Sigmoid colon (tissue), 7 donors: ENCODE measurements around the gene PRDX2. TPM values are rescaled to one million over a fixed set of nuclear protein-coding genes. Genes with fewer than 3 reads are reported as not detected.

Source experiments
- DNase-seq: peaks from one replicate; pipeline ENCODE4 v3.0.0-alpha.2; 2019
- H3K27ac ChIP-seq, 4 donors: fragments of 200-600 bp; sonication (generic); one replicate each; pipeline ENCODE4 v1.5.1; 2016 to 2019; ENCODE audit warnings: mild to moderate bottlenecking in 1 of 4
- H3K27me3 ChIP-seq, 3 donors: fragments of 200-600 bp; sonication (generic); one replicate each; pipeline ENCODE4 v1.5.1; 2019; ENCODE audit warnings: mild to moderate bottlenecking in 1 of 3
- H3K36me3 ChIP-seq, 4 donors: fragments of 200-600 bp; sonication (generic); one replicate each; pipeline ENCODE4 v1.5.1; 2016 to 2019
- H3K4me1 ChIP-seq, 4 donors: fragments of 200-600 bp; sonication (generic); one replicate each; pipeline ENCODE4 v1.5.1; 2017 to 2019
- H3K4me3 ChIP-seq, 4 donors: fragments of 200-600 bp; sonication (generic); one replicate each; pipeline ENCODE4 v1.5.1; 2017 to 2019; ENCODE audit warnings: mild to moderate bottlenecking in 2 of 4, moderate library complexity in 1 of 4
- H3K9me3 ChIP-seq, 4 donors: fragments of 200-600 bp in 3 of 4; sonication (generic) in 3 of 4; one replicate each; pipeline versions ENCODE4 v1.5.1 to v1.6.1; 2013 to 2019
- CTCF ChIP-seq, 4 experiments: fragments of 450-650 bp in 3 of 4; fragments of 200-600 bp in 1 of 4; IDR thresholded peaks; one replicate each; pipeline ENCODE4 v1.5.1; 2016 to 2019; ENCODE audit warnings: antibody characterized with exemption in 4 of 4, mild to moderate bottlenecking in 3 of 4, moderate library complexity in 2 of 4
- EP300 ChIP-seq, 4 donors: sonication (generic); formaldehyde crosslinking; IDR thresholded peaks; one replicate each; pipeline ENCODE4 v1.6.1; 2017; ENCODE audit warnings: antibody characterized with exemption in 4 of 4
- POLR2A ChIP-seq, 2 donors: fragments of 450-650 bp; IDR thresholded peaks; one replicate each; pipeline ENCODE4 v1.6.1; 2016; ENCODE audit warnings: antibody characterized with exemption in 2 of 2, mild to moderate bottlenecking in 2 of 2, moderate library complexity in 2 of 2
- POLR2AphosphoS5 ChIP-seq, 4 donors: sonication (generic); formaldehyde crosslinking; IDR thresholded peaks; one replicate each; pipeline ENCODE4 v1.6.1; 2017; ENCODE audit warnings: antibody characterized with exemption in 4 of 4
- WGBS, 2 donors: extraction: QIAGEN DNeasy Blood & Tissue Kit; methylation state at CpG; one replicate each; pipeline ENCODE4 v1.1.7; 2013; 5-methylcytosine and 5-hydroxymethylcytosine counted together
- intact Hi-C: fragments of 100-400 bp; cut with DNase I; formaldehyde crosslinking; loops from one replicate; pipeline ENCODE4 v1.15.1; 2023
- polyA plus RNA-seq, 3 donors: library from polyadenylated mRNA; stranded (reverse); fragments of 200-250 nt; gene quantifications; one replicate each; pipeline ENCODE4 v1.2.3, GENCODE V29; 2013
- small RNA-seq, 3 donors: library from RNA; depleted of rRNA; stranded (forward); fragments of <200 nt; gene quantifications; one replicate each; pipeline ENCODE3, GENCODE V24; 2016
- total RNA-seq, 4 donors: library from RNA; depleted of rRNA; stranded (reverse); fragments of >200 nt; gene quantifications; one replicate each; pipeline ENCODE4 v1.1.0, GENCODE V29; 2016
- donor health status: healthy with polysubstance abuse.
- donor health status: Bipolar disorder and iron deficiency.
- donor health status: healthy.

Gene PRDX2
- total and polyA plus RNA-seq, 7 donors: 248 to 379 (median 277) TPM

- WGBS, 2 donors: 9 to 36% methylated on average over 24 of the region's 24 CpGs
Observed at GRCh38 chr19:12749938-12750521, 51.6 kb downstream of the PRDX2 start.

GRCh38 chr19:12748489-12748888 lies 53.1 kb downstream of the PRDX2 start:
- no peak overlapping the region for H3K4me3 ChIP-seq
- DNase-seq: no peak
- no peaks in the 10 kb centered on the region for H3K4me1 ChIP-seq
- 87 to 89% methylated on average over 6 of the region's 6 CpGs for WGBS, 2 donors
- no peak for TF ChIP-seq CTCF (IDR thresholded peaks at IDR 0.05)
- no peak for TF ChIP-seq POLR2AphosphoS5 (IDR thresholded peaks at IDR 0.05)
- no peak for TF ChIP-seq POLR2A (IDR thresholded peaks at IDR 0.05)
- no peak for TF ChIP-seq EP300 (IDR thresholded peaks at IDR 0.05)
- peaks cover 0 to 27% (median 6%) of the 10 kb centered on the region in 3 donors for H3K27me3 ChIP-seq
- intact Hi-C loops: no loop called here
- no peak overlapping the region for H3K27ac ChIP-seq
- H3K9me3 ChIP-seq: peaks cover 0 to 3% (median 0%) of the 10 kb centered on the region in 4 donors
- peaks cover 10 to 44% (median 39%) of the 10 kb centered on the region in 4 donors for H3K36me3 ChIP-seq

More at GRCh38 chr19:12749938-12750521, 51.6 kb downstream of the PRDX2 start:
- H3K27me3 ChIP-seq: peaks cover 0 to 27% (median 6%) of the 10 kb centered on the region in 3 donors
- no peaks in the 10 kb centered on the region for H3K4me1 ChIP-seq
- TF ChIP-seq EP300 (IDR thresholded peaks at IDR 0.05): no peak
- no peak for TF ChIP-seq POLR2AphosphoS5 (IDR thresholded peaks at IDR 0.05)
- no peak for TF ChIP-seq CTCF (IDR thresholded peaks at IDR 0.05)
- no peak for TF ChIP-seq POLR2A (IDR thresholded peaks at IDR 0.05)
- no peak overlapping the region for H3K27ac ChIP-seq
- DNase-seq: no peak
- intact Hi-C loops: no loop called here
- peaks cover 10 to 31% (median 30%) of the 10 kb centered on the region in 4 donors for H3K36me3 ChIP-seq
- H3K4me3 ChIP-seq: no peak overlapping the region
- H3K9me3 ChIP-seq: peaks cover 0 to 3% (median 0%) of the 10 kb centered on the region in 4 donors

Small RNA genes within 50 kb of the gene (small RNA-seq; reads per million reads assigned to genes)
- 0 reads per million in 3 donors for gene MIR5684

Other genes starting within 250 kb of the PRDX2 start
- 1 to 10 TPM; 4.3 to 7.8 (median 5.5) TPM for gene ZNF490, start 191.0 kb downstream of the PRDX2 start, total RNA-seq
- gene ZNF490, start 191.0 kb downstream of the PRDX2 start, polyA plus RNA-seq: 1 to 10 TPM in 2 of 3 donors, not detected in 1; 1.6 to 2.2 TPM
- 10 to 100 TPM; 16.6 to 27.6 (median 22.3) TPM for gene ZNF791, start 190.9 kb downstream of the PRDX2 start, total RNA-seq
- 1 to 10 TPM; 4.2 to 9.4 (median 5.3) TPM for gene ZNF791, start 190.9 kb downstream of the PRDX2 start, polyA plus RNA-seq
- gene MAN2B1, start 135.1 kb downstream of the PRDX2 start, total RNA-seq: 10 to 100 TPM; 41.1 to 75.6 (median 63.8) TPM
- 10 to 100 TPM; 26.4 to 68.1 (median 31.0) TPM for gene MAN2B1, start 135.1 kb downstream of the PRDX2 start, polyA plus RNA-seq
- gene WDR83, start 135.0 kb downstream of the PRDX2 start, total RNA-seq: 10 to 100 TPM in 2 of 4 donors, 1 to 10 TPM in 2; 7.8 to 11.7 (median 10.0) TPM
- 10 to 100 TPM in 2 of 3 donors, 1 to 10 TPM in 1; 8.3 to 13.4 (median 12.6) TPM for gene WDR83, start 135.0 kb downstream of the PRDX2 start, polyA plus RNA-seq
- 100 to 1,000 TPM; 105 to 160 (median 136) TPM for gene DHPS, start 119.9 kb downstream of the PRDX2 start, total RNA-seq
- gene DHPS, start 119.9 kb downstream of the PRDX2 start, polyA plus RNA-seq: 10 to 100 TPM; 60.3 to 74.1 (median 73.3) TPM
- gene GNG14, start 113.8 kb downstream of the PRDX2 start, total RNA-seq: not detected
- not detected for gene GNG14, start 113.8 kb downstream of the PRDX2 start, polyA plus RNA-seq
- 1 to 10 TPM; 3.6 to 6.4 (median 4.5) TPM for gene FBXW9, start 105.2 kb downstream of the PRDX2 start, total RNA-seq
- 10 to 100 TPM in 1 of 3 donors, 1 to 10 TPM in 2; 6.2 to 10.8 (median 7.8) TPM for gene FBXW9, start 105.2 kb downstream of the PRDX2 start, polyA plus RNA-seq
- gene TNPO2, start 77.9 kb downstream of the PRDX2 start, total RNA-seq: 10 to 100 TPM; 54.2 to 92.2 (median 60.5) TPM
- gene TNPO2, start 77.9 kb downstream of the PRDX2 start, polyA plus RNA-seq: 10 to 100 TPM in 2 of 3 donors, 1 to 10 TPM in 1; 9.5 to 47.2 (median 12.0) TPM
- gene TRIR, start 67.1 kb downstream of the PRDX2 start, total RNA-seq: 100 to 1,000 TPM; 443 to 505 (median 475) TPM
- gene TRIR, start 67.1 kb downstream of the PRDX2 start, polyA plus RNA-seq: 100 to 1,000 TPM; 261 to 324 (median 321) TPM
- 10 to 100 TPM; 34.6 to 59.4 (median 44.5) TPM for gene GET3, start 64.3 kb downstream of the PRDX2 start, total RNA-seq
- 100 to 1,000 TPM in 1 of 3 donors, 10 to 100 TPM in 2; 85.8 to 121 (median 98.5) TPM for gene GET3, start 64.3 kb downstream of the PRDX2 start, polyA plus RNA-seq
- gene BEST2, start 50.0 kb downstream of the PRDX2 start, total RNA-seq: under 1 TPM in 1 of 4 donors, not detected in 3; 0.36 TPM
- 10 to 100 TPM; 44.4 to 50.0 (median 45.8) TPM for gene BEST2, start 50.0 kb downstream of the PRDX2 start, polyA plus RNA-seq
- 10 to 100 TPM; 10.2 to 37.9 (median 12.7) TPM for gene HOOK2, start 26.2 kb downstream of the PRDX2 start, total RNA-seq
- gene HOOK2, start 26.2 kb downstream of the PRDX2 start, polyA plus RNA-seq: 10 to 100 TPM; 36.0 to 80.4 (median 42.1) TPM
- gene JUNB, start 10.3 kb downstream of the PRDX2 start, total RNA-seq: 1,000 to 10,000 TPM in 1 of 4 donors, 100 to 1,000 TPM in 3; 125 to 1,252 (median 504) TPM
- 100 to 1,000 TPM in 2 of 3 donors, 10 to 100 TPM in 1; 91.6 to 289 (median 249) TPM for gene JUNB, start 10.3 kb downstream of the PRDX2 start, polyA plus RNA-seq
- not detected for gene THSD8, start 269 bp upstream of the PRDX2 start, total RNA-seq
- 1 to 10 TPM in 2 of 3 donors, not detected in 1; 2.5 to 2.8 TPM for gene THSD8, start 269 bp upstream of the PRDX2 start, polyA plus RNA-seq
- gene RNASEH2A, start 4.8 kb upstream of the PRDX2 start, total RNA-seq: 1 to 10 TPM; 1.9 to 3.7 (median 3.0) TPM
- 10 to 100 TPM in 1 of 3 donors, 1 to 10 TPM in 2; 6.2 to 22.1 (median 7.2) TPM for gene RNASEH2A, start 4.8 kb upstream of the PRDX2 start, polyA plus RNA-seq
- 1 to 10 TPM in 1 of 4 donors, under 1 TPM in 1, not detected in 2; 0.82 to 1.8 TPM for gene RTBDN, start 32.8 kb upstream of the PRDX2 start, total RNA-seq
- gene RTBDN, start 32.8 kb upstream of the PRDX2 start, polyA plus RNA-seq: under 1 TPM in 1 of 3 donors, not detected in 2; 0.83 TPM
- 1 to 10 TPM in 1 of 4 donors, under 1 TPM in 3; 0.49 to 3.3 (median 0.76) TPM for gene MAST1, start 36.7 kb upstream of the PRDX2 start, total RNA-seq
- gene MAST1, start 36.7 kb upstream of the PRDX2 start, polyA plus RNA-seq: 1 to 10 TPM; 1.2 to 2.6 (median 1.8) TPM
- 10 to 100 TPM; 28.6 to 45.1 (median 32.1) TPM for gene DNASE2, start 79.6 kb upstream of the PRDX2 start, total RNA-seq
- gene DNASE2, start 79.6 kb upstream of the PRDX2 start, polyA plus RNA-seq: 10 to 100 TPM; 11.4 to 45.4 (median 24.5) TPM
- gene KLF1, start 85.4 kb upstream of the PRDX2 start, total RNA-seq: not detected
- under 1 TPM in 1 of 3 donors, not detected in 2; 0.10 TPM for gene KLF1, start 85.4 kb upstream of the PRDX2 start, polyA plus RNA-seq
- 10 to 100 TPM; 24.7 to 85.0 (median 34.8) TPM for gene GCDH, start 89.4 kb upstream of the PRDX2 start, total RNA-seq
- 10 to 100 TPM; 10.8 to 40.0 (median 21.3) TPM for gene GCDH, start 89.4 kb upstream of the PRDX2 start, polyA plus RNA-seq
- not detected for gene SYCE2, start 117.5 kb upstream of the PRDX2 start, total RNA-seq
- under 1 TPM in 1 of 3 donors, not detected in 2; 0.17 TPM for gene SYCE2, start 117.5 kb upstream of the PRDX2 start, polyA plus RNA-seq
- gene FARSA, start 131.9 kb upstream of the PRDX2 start, total RNA-seq: 10 to 100 TPM; 21.4 to 33.3 (median 31.7) TPM
- 10 to 100 TPM; 27.0 to 86.8 (median 29.1) TPM for gene FARSA, start 131.9 kb upstream of the PRDX2 start, polyA plus RNA-seq
- 100 to 1,000 TPM; 147 to 260 (median 208) TPM for gene CALR, start 136.8 kb upstream of the PRDX2 start, total RNA-seq
- 100 to 1,000 TPM in 2 of 3 donors, 10 to 100 TPM in 1; 70.3 to 717 (median 168) TPM for gene CALR, start 136.8 kb upstream of the PRDX2 start, polyA plus RNA-seq
- gene RAD23A, start 144.1 kb upstream of the PRDX2 start, total RNA-seq: 100 to 1,000 TPM in 3 of 4 donors, 10 to 100 TPM in 1; 98.8 to 133 (median 117) TPM
- gene RAD23A, start 144.1 kb upstream of the PRDX2 start, polyA plus RNA-seq: 10 to 100 TPM; 58.7 to 99.3 (median 70.9) TPM
- 10 to 100 TPM; 36.0 to 65.8 (median 53.5) TPM for gene GADD45GIP1, start 155.4 kb upstream of the PRDX2 start, total RNA-seq
- gene GADD45GIP1, start 155.4 kb upstream of the PRDX2 start, polyA plus RNA-seq: 10 to 100 TPM; 23.6 to 32.1 (median 28.2) TPM
- gene DAND5, start 167.8 kb upstream of the PRDX2 start, total RNA-seq: 1 to 10 TPM; 1.2 to 2.0 (median 1.7) TPM
- under 1 TPM in 1 of 3 donors, not detected in 2; 0.13 TPM for gene DAND5, start 167.8 kb upstream of the PRDX2 start, polyA plus RNA-seq
- 100 to 1,000 TPM in 1 of 4 donors, 10 to 100 TPM in 3; 44.1 to 104 (median 58.5) TPM for gene NFIX, start 193.7 kb upstream of the PRDX2 start, total RNA-seq
- gene NFIX, start 193.7 kb upstream of the PRDX2 start, polyA plus RNA-seq: 10 to 100 TPM; 10.6 to 28.2 (median 22.2) TPM